Right lobe of liver (tissue), 6 donors: ENCODE results near the gene COLEC12. TPM values are rescaled to one million over a fixed set of nuclear protein-coding genes. Genes with fewer than 3 reads are reported as not detected.

ENCODE experiments used
- ATAC-seq, 4 donors: fragments of 200-7000 bp; cut with Tn5 transposase; one replicate each; pipeline ENCODE4 v1.9.1; 2020; ENCODE audit warnings: mild to moderate bottlenecking in 4 of 4, moderate library complexity in 4 of 4
- DNase-seq, 3 donors: peaks; one replicate each; pipeline ENCODE4 v3.0.0-alpha.2; 2020
- H3K27ac ChIP-seq, 3 donors: fragments of 200-600 bp; one replicate each; pipeline ENCODE4 v1.8.0; 2022
- H3K27me3 ChIP-seq, 2 donors: fragments of 200-600 bp; one replicate each; pipeline ENCODE4 v1.8.0; 2022
- H3K36me3 ChIP-seq, 4 donors: fragments of 200-600 bp; sonication (generic) in 1 of 4; one replicate each; pipeline versions ENCODE4 v1.5.1 to v1.8.0; 2017 to 2022; ENCODE audit warnings: control low read depth in 1 of 4
- H3K4me1 ChIP-seq, 4 donors: fragments of 200-600 bp; sonication (generic) in 1 of 4; one replicate each; pipeline versions ENCODE4 v1.5.1 to v1.8.0; 2017 to 2022; ENCODE audit warnings: control low read depth in 1 of 4
- H3K4me3 ChIP-seq, 3 donors: fragments of 200-600 bp; one replicate each; pipeline ENCODE4 v1.8.0; 2022
- H3K9me3 ChIP-seq, 4 donors: fragments of 200-600 bp; sonication (generic) in 1 of 4; one replicate each; pipeline versions ENCODE4 v1.5.1 to v1.8.0; 2017 to 2022; ENCODE audit warnings: control low read depth in 1 of 4
- POLR2A ChIP-seq: fragments of 450-650 bp; IDR thresholded peaks from one replicate; pipeline ENCODE4 v1.6.1; 2017; ENCODE audit warnings: antibody characterized with exemption, mild to moderate bottlenecking
- WGBS: methylation state at CpG from one replicate; pipeline ENCODE4 v1.1.6; 2018; ENCODE audit warnings: low coverage, low lambda C conversion rate; ENCODE audit not compliant: insufficient coverage; ENCODE audit errors: missing lambda C conversion rate; 5-methylcytosine and 5-hydroxymethylcytosine counted together
- intact Hi-C, 2 donors: fragments of 100-400 bp; cut with DNase I; formaldehyde crosslinking; loops; one replicate each; pipeline versions ENCODE4 v1.11.2 to v1.14.1; 2022
- total RNA-seq, 6 experiments: library from RNA; depleted of rRNA in 2 of 6; stranded (reverse); fragments of >200 nt in 2 of 6; fragmentation: NEBNext Ultra II Directional in 3 of 6; extraction: Animal tissue kit (Norgen Biotek cat#: 25700) in 3 of 6; gene quantifications; one replicate each; pipeline versions ENCODE4 v1.1.0 to v1.2.4, GENCODE V29; 2016 to 2023
- TF ChIP-seq, protein P1 (sequence below), 4 donors: fragments of 200-600 bp in 3 of 4; fragments of 450-650 bp in 1 of 4; IDR thresholded peaks; one replicate each; pipeline versions ENCODE4 v1.5.1 to v1.8.0; 2016 to 2022; ENCODE audit warnings: antibody characterized with exemption in 4 of 4, mild to moderate bottlenecking in 2 of 4
- donor health status: DM: no; HTN: yes; CAD: no.
- donor health status: DM: no; HTN: no; CAD: no.
- donor health status: DM: no; HTN: no; CAD: no.
- donor health status: DM: no; HTN: yes; CAD: no.
- donor health status: DM: no; HTN: yes; CAD: no.

The COLEC12 gene
- total RNA-seq, 6 experiments from 2014 or later: 0.12 to 1.00 (median 0.37) TPM; not detected in 1

DNA sequence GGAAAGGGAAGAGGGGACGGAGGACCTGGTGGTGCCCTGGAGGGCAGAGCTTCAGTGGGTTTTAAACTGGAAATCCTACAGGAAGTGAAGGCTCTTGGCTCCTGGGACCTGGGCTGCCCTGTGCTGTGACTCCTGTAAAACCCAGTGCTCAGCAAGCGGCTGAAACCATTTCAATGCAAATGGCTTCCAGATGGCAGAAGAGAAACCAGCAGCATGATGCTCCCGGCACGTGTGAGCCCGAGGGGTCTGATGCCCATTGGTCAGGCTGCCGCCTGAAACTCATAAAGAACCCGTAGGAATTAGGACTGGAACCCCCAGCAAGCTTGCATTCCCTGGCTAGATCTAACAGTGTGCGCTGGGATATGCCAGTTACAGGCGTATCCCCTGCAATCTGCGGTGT is 123.4 kb downstream of the COLEC12 start:
- intact Hi-C loops: no loop called here
- no peak overlapping the region for H3K27ac ChIP-seq

DNA sequence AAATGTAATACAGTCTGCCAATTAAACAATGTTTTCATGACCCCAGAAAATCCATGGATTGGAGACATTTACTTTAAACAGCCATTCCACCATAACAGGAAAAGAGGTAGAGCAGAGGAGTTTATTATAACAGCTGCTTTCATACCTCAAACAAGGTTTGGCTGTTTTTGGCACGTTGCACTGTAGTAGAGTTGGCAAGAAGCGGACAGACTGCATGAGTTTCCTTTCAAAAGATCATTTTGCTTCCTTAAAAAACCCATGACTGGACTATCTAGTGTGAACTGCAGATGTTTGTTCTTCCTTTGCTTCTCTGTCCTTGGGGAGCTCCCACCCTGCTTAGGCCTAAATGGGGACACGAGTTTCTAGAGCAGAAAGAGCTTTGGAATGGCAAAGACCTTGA is 124.2 kb downstream of the COLEC12 start:
- Histone ChIP-seq H3K27me3 (no peaks in the 10 kb centered on the region), H3K27ac (no peak overlapping the region), H3K36me3 (no peaks in the 10 kb centered on the region), H3K4me1 (no peaks in the 10 kb centered on the region), H3K9me3 (no peaks in the 10 kb centered on the region), H3K4me3 (no peak overlapping the region)
- peak in 3 of 4 donors; percentile 15 to 57 (median 55) for ATAC-seq
- intact Hi-C loops: no loop called here
- 24% methylated on average over 3 of the region's 3 CpGs for WGBS
- TF ChIP-seq, protein P1, sequence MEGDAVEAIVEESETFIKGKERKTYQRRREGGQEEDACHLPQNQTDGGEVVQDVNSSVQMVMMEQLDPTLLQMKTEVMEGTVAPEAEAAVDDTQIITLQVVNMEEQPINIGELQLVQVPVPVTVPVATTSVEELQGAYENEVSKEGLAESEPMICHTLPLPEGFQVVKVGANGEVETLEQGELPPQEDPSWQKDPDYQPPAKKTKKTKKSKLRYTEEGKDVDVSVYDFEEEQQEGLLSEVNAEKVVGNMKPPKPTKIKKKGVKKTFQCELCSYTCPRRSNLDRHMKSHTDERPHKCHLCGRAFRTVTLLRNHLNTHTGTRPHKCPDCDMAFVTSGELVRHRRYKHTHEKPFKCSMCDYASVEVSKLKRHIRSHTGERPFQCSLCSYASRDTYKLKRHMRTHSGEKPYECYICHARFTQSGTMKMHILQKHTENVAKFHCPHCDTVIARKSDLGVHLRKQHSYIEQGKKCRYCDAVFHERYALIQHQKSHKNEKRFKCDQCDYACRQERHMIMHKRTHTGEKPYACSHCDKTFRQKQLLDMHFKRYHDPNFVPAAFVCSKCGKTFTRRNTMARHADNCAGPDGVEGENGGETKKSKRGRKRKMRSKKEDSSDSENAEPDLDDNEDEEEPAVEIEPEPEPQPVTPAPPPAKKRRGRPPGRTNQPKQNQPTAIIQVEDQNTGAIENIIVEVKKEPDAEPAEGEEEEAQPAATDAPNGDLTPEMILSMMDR (IDR thresholded peaks at IDR 0.05): no peak
- TF ChIP-seq POLR2A: no peak
- no peak for DNase-seq

More for the DNA sequence above, 123.4 kb downstream of the COLEC12 start:
- Histone ChIP-seq H3K4me1 (no peaks in the 10 kb centered on the region), H3K4me3 (no peak overlapping the region), H3K36me3 (no peaks in the 10 kb centered on the region), H3K27me3 (no peaks in the 10 kb centered on the region), H3K9me3 (no peaks in the 10 kb centered on the region)
- no peak for DNase-seq
- ATAC-seq: no peak
- no CpG with 5 or more reads among the region's 10 CpGs for WGBS
- no peak for TF ChIP-seq POLR2A
- TF ChIP-seq, protein P1 (IDR thresholded peaks at IDR 0.05): no peak

DNA sequence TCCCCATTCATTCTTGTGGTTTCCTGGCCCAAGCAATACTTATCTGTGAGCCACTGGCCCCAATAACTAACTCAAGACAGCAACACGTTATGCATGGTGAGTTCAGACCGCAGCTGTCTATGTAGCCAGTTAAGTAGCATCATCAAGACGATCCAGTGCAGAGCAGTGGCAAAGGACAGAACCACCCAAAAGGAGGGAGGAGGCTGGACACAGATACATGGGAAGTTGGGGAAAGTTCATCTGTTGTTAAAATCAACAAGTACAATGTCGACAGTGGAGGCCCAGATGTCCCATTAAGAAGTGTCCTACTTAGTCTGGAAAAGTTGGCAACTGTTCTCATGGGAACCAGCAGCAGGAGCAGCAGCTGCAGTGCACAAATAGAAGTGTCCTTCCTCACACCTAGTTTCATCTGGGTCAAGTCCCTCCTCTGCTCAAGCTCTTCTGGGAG is 125.8 kb downstream of the COLEC12 start:
- TF ChIP-seq POLR2A: no peak
- TF ChIP-seq, protein P1 (IDR thresholded peaks at IDR 0.05): no peak
- H3K27me3 ChIP-seq: no peaks in the 10 kb centered on the region
- no peaks in the 10 kb centered on the region for H3K4me1 ChIP-seq
- no peaks in the 10 kb centered on the region for H3K9me3 ChIP-seq
- DNase-seq (no peak), ATAC-seq (no peak)
- no peak overlapping the region for H3K27ac ChIP-seq
- 44% methylated on average over 2 of the region's 4 CpGs for WGBS
- intact Hi-C loops: no loop called here
- H3K4me3 ChIP-seq: no peak overlapping the region
- no peaks in the 10 kb centered on the region for H3K36me3 ChIP-seq

DNA sequence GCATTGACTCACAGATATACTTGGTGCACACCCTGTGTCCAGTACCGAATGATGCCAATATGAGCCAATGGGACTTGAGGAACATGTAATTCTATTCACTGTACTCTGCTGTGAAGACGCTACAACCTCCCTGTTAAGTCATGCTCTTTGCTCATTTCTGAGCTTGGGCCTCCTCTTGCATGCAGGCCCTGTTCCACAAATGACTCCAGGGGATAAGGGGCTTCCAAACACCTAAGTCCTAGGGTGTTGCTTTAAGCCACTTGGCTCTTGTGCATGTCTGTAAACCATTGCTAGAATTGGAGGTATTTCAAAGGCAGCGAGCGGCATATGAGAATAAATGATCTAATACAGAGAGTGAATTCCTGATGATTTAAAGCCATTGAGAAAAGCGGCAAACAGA is 126.7 kb downstream of the COLEC12 start:
- DNase-seq: no peak
- no peak for TF ChIP-seq POLR2A
- TF ChIP-seq, protein P1 (IDR thresholded peaks at IDR 0.05): no peak

DNA sequence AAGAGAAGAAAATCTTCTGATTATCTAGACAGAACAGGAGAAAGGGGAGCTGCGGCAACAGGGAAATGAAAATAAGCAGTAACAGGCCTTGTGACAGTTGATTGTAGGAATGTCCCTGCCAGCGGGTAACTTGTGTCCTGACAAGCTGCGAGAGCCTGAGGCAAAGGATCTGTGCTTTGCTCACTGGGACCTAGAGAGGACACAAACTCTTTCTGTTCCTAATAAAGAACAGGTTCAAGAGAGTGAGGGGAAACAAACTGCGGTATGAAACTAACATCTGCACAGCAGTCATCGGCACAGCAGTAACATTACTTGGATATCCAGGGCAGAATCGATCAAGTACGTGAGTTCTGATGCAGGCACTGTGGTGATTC is 128.9 kb downstream of the COLEC12 start:
- no peak overlapping the region for H3K4me3 ChIP-seq
- H3K36me3 ChIP-seq: no peaks in the 10 kb centered on the region
- H3K4me1 ChIP-seq: no peaks in the 10 kb centered on the region
- intact Hi-C loops: no loop called here
- no peak overlapping the region for H3K27ac ChIP-seq
- ATAC-seq (no peak), DNase-seq (no peak)
- H3K9me3 ChIP-seq: no peaks in the 10 kb centered on the region
- WGBS: 74% methylated on average over 6 of the region's 7 CpGs
- no peak for TF ChIP-seq POLR2A
- TF ChIP-seq, protein P1 (IDR thresholded peaks at IDR 0.05): no peak
- no peaks in the 10 kb centered on the region for H3K27me3 ChIP-seq

More for the DNA sequence above, 126.7 kb downstream of the COLEC12 start:
- 100% methylated on average over 3 of the region's 5 CpGs for WGBS
- H3K4me1 ChIP-seq: no peaks in the 10 kb centered on the region
- intact Hi-C loops: no loop called here
- H3K4me3 ChIP-seq: no peak overlapping the region
- no peak overlapping the region for H3K27ac ChIP-seq
- H3K36me3 ChIP-seq: no peaks in the 10 kb centered on the region
- no peaks in the 10 kb centered on the region for H3K9me3 ChIP-seq
- no peaks in the 10 kb centered on the region for H3K27me3 ChIP-seq
- ATAC-seq: no peak
